Measurements from ENCODE around the gene GALR1.

Gene GALR1

GRCh38 chr18:77321823-77322805 lies 72.5 kb downstream of the GALR1 start:
- no peak for DNase-seq (ENCODE audit: low read depth in 2 of 2)

GRCh38 chr18:77323640-77324299 lies 74.1 kb downstream of the GALR1 start:
- DNase-seq (ENCODE audit: low read depth in 2 of 2): no peak

Data from stimulated activated CD4-positive, alpha-beta T cell treated with anti-CD3 and anti-CD28 coated beads, Interleukin-1b, Interleukin-23, amount 100 ng/mL, for 4 hours (primary cell).